Activated T-cell treated with anti-CD3 and anti-CD28 coated beads for 1 hour (primary cell): ENCODE results near the gene CHD2.
"Not testable (repeated sequence)": the region's sequence is repeated elsewhere in the genome, so short reads cannot be mapped to it uniquely, and the experiment has no call there.

ENCODE experiments used
- DNase-seq: peaks from one replicate; pipeline ENCODE4 v3.0.0-alpha.2; 2020; ENCODE audit warnings: low read depth

Gene CHD2

GRCh38 chr15:92899948-92900730 lies at the start of gene CHD2:
TSS of gene CHD2 (plus strand) at chr15:92900324. CDS start at chr15:92901238, 914 bp downstream.
- DNase-seq: peak; percentile 53

GRCh38 chr15:92853222-92853621 lies 46.9 kb upstream of the CHD2 start:
- DNase-seq: no peak

GRCh38 chr15:92861742-92862141 lies 38.4 kb upstream of the CHD2 start:
- no peak for DNase-seq

GRCh38 chr15:92864127-92864814 lies 35.9 kb upstream of the CHD2 start:
- DNase-seq: no peak

- no peak for DNase-seq
Observed at GRCh38 chr15:92869263-92869940, 30.7 kb upstream of the CHD2 start.

GRCh38 chr15:92870010-92870591 lies 30.0 kb upstream of the CHD2 start:
- DNase-seq: no peak

GRCh38 chr15:92872967-92873366 lies 27.2 kb upstream of the CHD2 start:
- DNase-seq: not testable (repeated sequence)

- DNase-seq: no peak
Observed at GRCh38 chr15:92877000-92877399, 23.1 kb upstream of the CHD2 start.

- no peak for DNase-seq
Observed at GRCh38 chr15:92877416-92877815, 22.7 kb upstream of the CHD2 start.

GRCh38 chr15:92878593-92879053 lies 21.5 kb upstream of the CHD2 start:
- no peak for DNase-seq

- no peak for DNase-seq
Observed at GRCh38 chr15:92879949-92880725, 20.0 kb upstream of the CHD2 start.

- no peak for DNase-seq
Observed at GRCh38 chr15:92880796-92881195, 19.3 kb upstream of the CHD2 start.

- no peak for DNase-seq
Observed at GRCh38 chr15:92881211-92881754, 18.8 kb upstream of the CHD2 start.

GRCh38 chr15:92881802-92882696 lies 18.1 kb upstream of the CHD2 start:
- DNase-seq: peak; percentile 97

- DNase-seq: no peak
Observed at GRCh38 chr15:92882697-92883162, 17.4 kb upstream of the CHD2 start.

GRCh38 chr15:92883163-92883875 lies 16.8 kb upstream of the CHD2 start:
- DNase-seq: peak; percentile 11

- no peak for DNase-seq
Observed at GRCh38 chr15:92883876-92884435, 16.2 kb upstream of the CHD2 start.

GRCh38 chr15:92884436-92885223 lies 15.5 kb upstream of the CHD2 start:
- no peak for DNase-seq
